ENCODE measurements around the gene DENND1A. TPM values are rescaled to one million over a fixed set of nuclear protein-coding genes. Genes with fewer than 3 reads are reported as not detected.

Gene DENND1A
- total RNA-seq, 2 experiments from 2014 or later = 12.8 to 14.8 TPM

DNA sequence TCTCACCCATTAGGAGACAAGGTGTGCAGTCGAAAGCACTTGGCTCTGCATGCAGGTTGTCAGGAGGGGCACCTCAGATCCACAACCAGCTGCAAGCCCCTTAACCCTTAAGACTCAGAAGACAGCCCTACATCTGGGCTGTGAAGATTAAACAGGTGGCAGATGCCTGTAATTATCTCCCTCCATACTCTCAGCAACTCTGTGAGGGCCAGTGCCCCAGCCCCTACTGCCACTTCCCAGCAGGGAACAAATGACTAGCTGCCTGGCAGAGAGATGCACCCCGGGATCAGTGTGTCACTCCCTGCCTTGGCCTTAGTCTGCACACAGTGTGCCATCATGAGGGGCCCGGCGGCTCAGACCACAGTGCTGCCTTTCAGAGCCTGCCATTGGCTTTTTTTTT lies 532.0 kb downstream of the DENND1A start:
- Mint-ChIP-seq H3K27me3 (no peaks in the 10 kb centered on the region), H3K4me3 (no peak overlapping the region), H3K27ac (no peak overlapping the region), H3K4me1 (no peaks in the 10 kb centered on the region), H3K9me3 (no peaks in the 10 kb centered on the region), H3K36me3 (ENCODE audit: low read depth) (no peaks in the 10 kb centered on the region)
- ChIA-PET POLR2A (no interaction called here), CTCF (no interaction called here)
- DNase-seq = no peak

DNA sequence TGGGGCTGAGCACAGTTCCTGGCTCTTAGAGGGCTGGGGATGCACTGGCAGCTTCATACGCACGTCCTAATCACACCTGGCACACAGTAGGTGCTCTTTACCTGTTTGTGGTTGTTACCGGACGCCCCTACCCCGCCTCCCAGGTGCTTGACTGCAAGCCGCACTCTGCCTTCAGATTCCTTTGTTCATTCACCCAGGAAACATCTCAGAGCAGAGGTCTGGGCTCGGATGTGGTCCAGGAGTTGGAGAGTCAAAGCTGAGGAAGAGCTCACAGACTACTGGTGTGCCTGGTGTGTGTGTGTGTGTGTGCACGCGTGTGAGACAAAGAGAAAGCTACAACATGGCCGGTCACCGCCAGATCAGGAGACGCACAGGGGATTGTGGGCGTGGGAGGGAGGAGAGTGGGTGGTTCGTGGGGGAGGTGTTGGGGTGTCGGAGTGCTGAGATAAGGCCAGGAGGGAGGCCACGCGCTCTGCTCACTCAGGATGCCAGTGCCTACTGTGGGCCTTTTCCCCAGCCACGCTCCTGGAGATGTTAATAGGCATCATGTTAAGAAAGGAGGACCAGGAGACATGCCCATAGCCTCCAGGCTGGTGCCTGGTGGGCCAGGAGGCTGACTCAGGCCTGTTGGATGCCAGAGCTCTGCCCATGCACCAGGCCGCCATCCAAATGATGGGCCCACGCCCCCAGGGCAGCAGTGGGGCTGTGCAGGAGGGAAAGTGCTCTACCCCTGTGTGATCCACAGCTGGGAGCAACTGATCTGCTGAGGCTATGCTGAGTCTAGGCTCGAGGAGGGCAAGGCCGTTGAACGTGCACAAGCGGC lies 534.0 kb downstream of the DENND1A start:
- DNase-seq = no peak
- H3K36me3 Mint-ChIP-seq (ENCODE audit: low read depth) = no peaks in the 10 kb centered on the region
- H3K27me3 Mint-ChIP-seq = no peaks in the 10 kb centered on the region
- H3K4me3 Mint-ChIP-seq = no peak overlapping the region
- CTCF ChIA-PET = interaction anchor here (1.5 to 3.0 kb wide), 2 partner anchors 10 to 645 kb away, joined by 5 to 11 read pairs; no protein-coding TSS in a partner anchor
- no peaks in the 10 kb centered on the region for H3K9me3 Mint-ChIP-seq
- H3K27ac Mint-ChIP-seq = no peak overlapping the region
- POLR2A ChIA-PET = no interaction called here
- no peaks in the 10 kb centered on the region for H3K4me1 Mint-ChIP-seq

DNA sequence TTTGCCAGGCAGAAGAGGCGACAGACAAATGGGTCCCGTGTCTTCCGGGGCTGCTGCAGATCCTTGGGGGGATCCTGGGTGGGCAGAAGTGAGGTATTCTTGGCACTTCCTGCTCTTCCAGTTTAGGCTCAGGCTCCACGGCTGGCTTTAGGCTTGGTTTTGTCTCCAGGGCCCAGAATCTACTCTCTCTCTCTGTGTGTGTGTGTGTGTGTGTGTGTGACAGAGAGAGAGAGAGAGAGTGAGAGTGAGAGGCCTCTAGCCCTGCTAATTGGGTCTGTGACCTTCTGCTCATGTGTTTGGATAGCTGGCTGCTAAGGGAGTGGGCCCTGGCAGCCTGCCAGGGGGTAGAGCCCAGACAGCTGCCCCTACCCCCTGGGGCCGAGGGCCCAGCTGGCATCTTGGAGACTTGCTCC lies 534.6 kb downstream of the DENND1A start:
- no peak for DNase-seq
- Mint-ChIP-seq H3K36me3 (ENCODE audit: low read depth) (no peaks in the 10 kb centered on the region), H3K4me1 (no peaks in the 10 kb centered on the region), H3K9me3 (no peaks in the 10 kb centered on the region), H3K27ac (no peak overlapping the region), H3K4me3 (no peak overlapping the region), H3K27me3 (no peaks in the 10 kb centered on the region)
- ChIA-PET CTCF (interaction anchor here (3.0 kb wide), 1 partner anchor 10 kb away, joined by 11 read pairs; no protein-coding TSS in a partner anchor), POLR2A (no interaction called here)

GRCh38 chr9:123394291-123395235 lies 535.4 kb downstream of the DENND1A start:
- no peak overlapping the region for H3K27ac Mint-ChIP-seq
- DNase-seq = no peak

DNA sequence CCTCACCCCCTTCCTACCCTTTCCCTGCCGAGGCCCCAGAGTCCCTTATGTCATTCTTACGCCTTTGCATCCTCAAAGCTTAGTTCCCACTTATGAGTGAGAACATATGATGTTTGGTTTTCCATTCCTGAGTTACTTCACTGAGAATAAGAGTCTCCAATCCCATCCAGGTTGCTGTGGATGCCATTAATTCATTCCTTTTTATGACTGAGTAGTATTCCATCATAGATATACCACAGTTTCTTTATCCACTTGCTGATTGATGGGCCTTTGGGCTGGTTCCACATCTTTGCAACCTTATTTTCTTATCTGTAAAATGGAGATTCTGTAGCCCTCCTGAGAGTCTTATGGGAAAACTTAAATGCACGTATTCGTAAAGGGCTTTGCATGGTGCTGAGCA lies 537.1 kb downstream of the DENND1A start:
- no peak overlapping the region for H3K4me3 Mint-ChIP-seq

More at GRCh38 chr9:123394291-123395235, 535.4 kb downstream of the DENND1A start:
- Mint-ChIP-seq H3K9me3 (no peaks in the 10 kb centered on the region), H3K4me1 (no peaks in the 10 kb centered on the region), H3K27me3 (no peaks in the 10 kb centered on the region), H3K4me3 (no peak overlapping the region), H3K36me3 (ENCODE audit: low read depth) (no peaks in the 10 kb centered on the region)
- ChIA-PET POLR2A (no interaction called here), CTCF (interaction anchor here (3.0 kb wide), 1 partner anchor 9 kb away, joined by 11 read pairs; no protein-coding TSS in a partner anchor)

DNA sequence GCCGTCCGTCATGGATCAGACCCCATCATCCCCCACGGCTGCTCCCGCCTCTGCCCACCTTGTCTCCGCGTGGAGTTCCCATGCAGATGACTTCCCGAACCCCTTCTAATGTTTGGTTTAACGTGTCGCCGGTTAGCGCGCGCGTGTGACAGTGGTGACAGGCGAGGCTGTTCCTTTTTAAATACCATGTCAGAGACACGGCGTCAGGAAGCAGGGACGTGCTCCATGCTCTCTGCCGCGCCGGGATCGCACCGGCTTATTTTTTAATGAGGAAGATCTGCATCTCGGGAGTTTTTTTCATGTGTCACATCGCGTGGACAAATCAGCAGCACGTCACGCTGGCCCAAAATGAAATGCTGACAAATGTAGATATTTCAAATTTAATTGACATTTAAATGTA lies 538.0 kb downstream of the DENND1A start:
- CTCF ChIA-PET = no interaction called here
- no peak for DNase-seq
- Mint-ChIP-seq H3K4me1 (no peaks in the 10 kb centered on the region), H3K9me3 (no peaks in the 10 kb centered on the region), H3K27ac (no peak overlapping the region), H3K36me3 (ENCODE audit: low read depth) (no peaks in the 10 kb centered on the region), H3K27me3 (no peaks in the 10 kb centered on the region), H3K4me3 (no peak overlapping the region)
- POLR2A ChIA-PET = no interaction called here

More for the DNA sequence above, 537.1 kb downstream of the DENND1A start:
- Mint-ChIP-seq H3K27me3 (no peaks in the 10 kb centered on the region), H3K4me1 (no peaks in the 10 kb centered on the region), H3K27ac (no peak overlapping the region), H3K36me3 (ENCODE audit: low read depth) (no peaks in the 10 kb centered on the region), H3K9me3 (no peaks in the 10 kb centered on the region)
- no peak for DNase-seq
- POLR2A ChIA-PET = no interaction called here
- CTCF ChIA-PET = no interaction called here

- H3K9me3 Mint-ChIP-seq = no peaks in the 10 kb centered on the region
- no peaks in the 10 kb centered on the region for H3K27me3 Mint-ChIP-seq
- no peaks in the 10 kb centered on the region for H3K4me1 Mint-ChIP-seq
- H3K27ac Mint-ChIP-seq = no peak overlapping the region
- H3K36me3 Mint-ChIP-seq (ENCODE audit: low read depth) = no peaks in the 10 kb centered on the region
- POLR2A ChIA-PET = no interaction called here
- CTCF ChIA-PET = interaction anchor here (0.7 kb wide), 1 partner anchor 14 kb away, joined by 3 read pairs; no protein-coding TSS in a partner anchor
- no peak for DNase-seq
- no peak overlapping the region for H3K4me3 Mint-ChIP-seq
These were observed 538.7 kb downstream of the DENND1A start for GRCh38 chr9:123391233-123391632.

- Mint-ChIP-seq H3K4me1 (no peaks in the 10 kb centered on the region), H3K27ac (no peak overlapping the region), H3K36me3 (ENCODE audit: low read depth) (no peaks in the 10 kb centered on the region), H3K9me3 (no peaks in the 10 kb centered on the region), H3K27me3 (no peaks in the 10 kb centered on the region), H3K4me3 (no peak overlapping the region)
- DNase-seq = no peak
- POLR2A ChIA-PET = no interaction called here
- CTCF ChIA-PET = no interaction called here
These were observed 539.4 kb downstream of the DENND1A start for GRCh38 chr9:123390337-123391135.

DNA sequence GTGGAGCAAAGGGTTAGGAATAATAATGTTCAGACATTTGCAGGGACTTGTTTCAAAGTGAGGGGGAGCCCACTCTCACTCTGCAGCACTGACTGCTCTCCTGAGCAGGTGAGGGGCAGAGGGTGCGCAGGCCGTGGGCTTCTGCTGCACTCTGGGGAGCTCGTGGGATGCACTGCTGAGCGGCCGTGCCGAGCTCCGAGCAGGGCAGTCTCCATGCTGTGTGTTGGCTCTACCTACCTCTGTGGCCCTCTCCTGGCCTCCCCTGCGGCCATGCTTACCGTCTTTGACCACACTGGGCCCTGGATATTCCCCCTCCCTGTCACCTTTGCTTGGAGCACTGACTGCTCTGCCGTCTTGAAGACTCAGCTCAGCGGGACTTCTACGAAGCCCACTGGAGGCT lies 540.2 kb downstream of the DENND1A start:
- no peaks in the 10 kb centered on the region for H3K27me3 Mint-ChIP-seq
- H3K4me3 Mint-ChIP-seq = no peak overlapping the region
- H3K9me3 Mint-ChIP-seq = no peaks in the 10 kb centered on the region
- H3K36me3 Mint-ChIP-seq (ENCODE audit: low read depth) = no peaks in the 10 kb centered on the region
- POLR2A ChIA-PET = no interaction called here
- DNase-seq = no peak
- no peak overlapping the region for H3K27ac Mint-ChIP-seq
- no peaks in the 10 kb centered on the region for H3K4me1 Mint-ChIP-seq
- CTCF ChIA-PET = no interaction called here

- Mint-ChIP-seq H3K9me3 (no peaks in the 10 kb centered on the region), H3K4me1 (no peaks in the 10 kb centered on the region), H3K27ac (no peak overlapping the region), H3K27me3 (no peaks in the 10 kb centered on the region), H3K4me3 (no peak overlapping the region), H3K36me3 (ENCODE audit: low read depth) (no peaks in the 10 kb centered on the region)
- ChIA-PET POLR2A (no interaction called here), CTCF (no interaction called here)
- no peak for DNase-seq
These were observed 540.9 kb downstream of the DENND1A start for GRCh38 chr9:123389070-123389469.

- Mint-ChIP-seq H3K27me3 (no peaks in the 10 kb centered on the region), H3K4me1 (no peaks in the 10 kb centered on the region), H3K27ac (no peak overlapping the region), H3K9me3 (no peaks in the 10 kb centered on the region), H3K4me3 (no peak overlapping the region), H3K36me3 (ENCODE audit: low read depth) (no peaks in the 10 kb centered on the region)
- ChIA-PET CTCF (interaction anchor here (4.5 kb wide), 1 partner anchor 33 kb away, joined by 28 read pairs; the partner anchor contains the start of gene CRB2), POLR2A (no interaction called here)
- DNase-seq = no peak
These were observed 542.2 kb downstream of the DENND1A start for GRCh38 chr9:123387686-123388085.

- Mint-ChIP-seq H3K4me3 (no peak overlapping the region), H3K27me3 (no peaks in the 10 kb centered on the region), H3K36me3 (ENCODE audit: low read depth) (no peaks in the 10 kb centered on the region), H3K9me3 (no peaks in the 10 kb centered on the region), H3K27ac (no peak overlapping the region), H3K4me1 (no peaks in the 10 kb centered on the region)
- POLR2A ChIA-PET = no interaction called here
- CTCF ChIA-PET = interaction anchor here (1.6 kb wide), 1 partner anchor 29 kb away, joined by 7 read pairs; no protein-coding TSS in a partner anchor
- DNase-seq = no peak
These were observed 546.3 kb downstream of the DENND1A start for GRCh38 chr9:123383512-123384170.

Data from activated CD4-positive, alpha-beta memory T cell treated with anti-CD3 and anti-CD28 coated beads, Interleukin-2, amount 10 ng/mL, durations not matched to agents 7 days and 5 days (primary cell).